AG10803 (cell line): ENCODE results near the gene CD70.

ENCODE experiments used
- DNase-seq: peaks from one replicate; pipeline ENCODE4 v3.0.0; 2010; ENCODE audit warnings: low read depth
- H3K4me3 ChIP-seq: 2 replicates; pipeline ENCODE4 v1.5.1; 2011; ENCODE audit warnings: mild to moderate bottlenecking, low read length, control low read depth
- CTCF ChIP-seq: conservative IDR thresholded peaks from 2 replicates; pipeline ENCODE4 v1.5.1; 2011; ENCODE audit warnings: mild to moderate bottlenecking, low read length, control low read depth, inconsistent platforms

Gene CD70

GRCh38 chr19:6579450-6580178 lies 11.3 kb downstream of the CD70 start:
- no peak overlapping the region for H3K4me3 ChIP-seq
- no peak for DNase-seq
- no peak for TF ChIP-seq CTCF

- no peak overlapping the region for H3K4me3 ChIP-seq
- peak; percentile 7 for DNase-seq
- no peak for TF ChIP-seq CTCF
Measured at GRCh38 chr19:6577476-6578125, 13.3 kb downstream of the CD70 start.

GRCh38 chr19:6576869-6577475 lies 14.0 kb downstream of the CD70 start:
- no peak for DNase-seq
- H3K4me3 ChIP-seq = no peak overlapping the region
- TF ChIP-seq CTCF = no peak

- H3K4me3 ChIP-seq = no peak overlapping the region
- no peak for DNase-seq
- no peak for TF ChIP-seq CTCF
Measured at GRCh38 chr19:6573350-6573749, 17.6 kb downstream of the CD70 start.

- no peak for TF ChIP-seq CTCF
- no peak overlapping the region for H3K4me3 ChIP-seq
- no peak for DNase-seq
Measured at GRCh38 chr19:6572217-6572616, 18.7 kb downstream of the CD70 start.

GRCh38 chr19:6571167-6571566 lies 19.8 kb downstream of the CD70 start:
- TF ChIP-seq CTCF = no peak
- DNase-seq = no peak
- no peak overlapping the region for H3K4me3 ChIP-seq

- DNase-seq = no peak
- H3K4me3 ChIP-seq = no peak overlapping the region
- TF ChIP-seq CTCF = no peak
Measured at GRCh38 chr19:6570764-6571163, 20.2 kb downstream of the CD70 start.
